Brain microvascular endothelial cell (primary cell): Measurements from ENCODE around the gene PREB.

Experiments used
- DNase-seq: peaks from one replicate; pipeline ENCODE4 v3.0.0-alpha.2; 2020
- H3K27ac ChIP-seq: fragments of 250-450 bp; sonication (Bioruptor Pico); 2 replicates; pipeline ENCODE4 v1.5.1; 2020; ENCODE audit warnings: mild to moderate bottlenecking, moderate library complexity
- H3K27me3 ChIP-seq: fragments of 250-450 bp; sonication (Bioruptor Pico); replicated peaks from 2 replicates; pipeline ENCODE4 v1.5.1; 2020; ENCODE audit warnings: mild to moderate bottlenecking
- H3K36me3 ChIP-seq: fragments of 250-450 bp; sonication (Bioruptor Pico); replicated peaks from 2 replicates; pipeline ENCODE4 v1.5.1; 2020; ENCODE audit warnings: mild to moderate bottlenecking
- H3K4me3 ChIP-seq: 2 replicates; pipeline ENCODE4 v1.5.1; 2011; ENCODE audit warnings: low read depth, mild to moderate bottlenecking, control low read depth, low read length, moderate library complexity
- CTCF ChIP-seq: IDR thresholded peaks from 2 replicates; pipeline ENCODE4 v1.5.1; 2011; ENCODE audit warnings: low read depth, mild to moderate bottlenecking, moderate library complexity, low read length, control low read depth, inconsistent platforms; ENCODE audit errors: missing control alignments
- in situ Hi-C: cut with HindIII; loops from 2 replicates; pipeline ENCODE4 v1.10.0; 2017; ENCODE audit warnings: low sequenced_read_pairs, low pct_ligation_motif_present

Gene PREB

GRCh38 chr2:27092696-27093429 is 41.6 kb downstream of the PREB start:
- Histone ChIP-seq H3K4me3 (no peak overlapping the region), H3K36me3 (no peaks in the 10 kb centered on the region), H3K27me3 (no peaks in the 10 kb centered on the region), H3K27ac (no peak overlapping the region)
- in situ Hi-C loops = no loop called here
- DNase-seq = no peak
- no peak for TF ChIP-seq CTCF

- Histone ChIP-seq H3K4me3 (no peak overlapping the region), H3K36me3 (no peaks in the 10 kb centered on the region), H3K27ac (no peak overlapping the region), H3K27me3 (no peaks in the 10 kb centered on the region)
- TF ChIP-seq CTCF = no peak
- in situ Hi-C loops = no loop called here
- DNase-seq = no peak
Observed at GRCh38 chr2:27091746-27092695, 42.4 kb downstream of the PREB start.

GRCh38 chr2:27089111-27089954 is 45.1 kb downstream of the PREB start:
- no peaks in the 10 kb centered on the region for H3K27me3 ChIP-seq
- in situ Hi-C loops = no loop called here
- TF ChIP-seq CTCF = no peak
- H3K27ac ChIP-seq = no peak overlapping the region
- no peaks in the 10 kb centered on the region for H3K36me3 ChIP-seq
- no peak overlapping the region for H3K4me3 ChIP-seq
- DNase-seq = no peak

GRCh38 chr2:27088634-27089033 is 45.8 kb downstream of the PREB start:
- in situ Hi-C loops = no loop called here
- Histone ChIP-seq H3K27me3 (no peaks in the 10 kb centered on the region), H3K36me3 (no peaks in the 10 kb centered on the region), H3K4me3 (no peak overlapping the region), H3K27ac (no peak overlapping the region)
- no peak for TF ChIP-seq CTCF
- no peak for DNase-seq

GRCh38 chr2:27087823-27088410 is 46.5 kb downstream of the PREB start:
- H3K27me3 ChIP-seq = no peaks in the 10 kb centered on the region
- no peak for DNase-seq
- in situ Hi-C loops = no loop called here
- TF ChIP-seq CTCF = no peak
- no peak overlapping the region for H3K27ac ChIP-seq
- peaks cover 3% of the 10 kb centered on the region for H3K36me3 ChIP-seq
- H3K4me3 ChIP-seq = no peak overlapping the region
